ENCODE results near the gene ORMDL3.
A peak's percentile ranks its signal among the peaks of the same experiment; 100 is the strongest.

ORMDL3 gene

DNA sequence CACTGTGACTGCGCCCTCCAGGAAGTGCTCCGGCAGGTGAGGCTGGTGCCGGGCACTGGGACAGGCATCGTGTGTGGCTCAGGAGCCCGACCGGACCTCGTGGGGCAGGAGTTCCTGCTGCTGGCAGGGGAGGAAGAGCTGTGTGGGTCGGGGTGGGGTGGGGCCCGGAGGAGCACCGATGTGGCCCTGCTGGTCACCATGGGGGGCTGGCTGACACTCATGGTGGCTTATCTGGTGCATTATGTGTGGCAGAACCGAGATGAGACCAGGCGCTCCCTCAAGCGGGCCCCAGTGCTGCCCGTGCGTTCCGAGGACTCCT, 17.0 kb upstream of the ORMDL3 start:
- Histone ChIP-seq H3K27ac (ENCODE audit: low read length) (no peak overlapping the region), H2AFZ (ENCODE audit: low read depth, low read length) (no peak overlapping the region), H3K4me1 (ENCODE audit: insufficient read depth, low read length) (no peaks in the 10 kb centered on the region), H3K27me3 (ENCODE audit: insufficient read depth, low read length, poor library complexity) (no peaks in the 10 kb centered on the region), H3K9me3 (ENCODE audit: insufficient read depth, low read length, severe bottlenecking) (no peaks in the 10 kb centered on the region), H3K4me2 (ENCODE audit: insufficient read depth, low read length) (no peak overlapping the region), H3K9ac (ENCODE audit: low read depth, low read length) (no peak overlapping the region), H3K79me2 (ENCODE audit: insufficient read depth, low read length) (no peaks in the 10 kb centered on the region), H3K4me3 (ENCODE audit: low read depth in 1 of 2, low read length in 2 of 2) (no peak overlapping the region), H3K36me3 (ENCODE audit: insufficient read depth, low read length) (no peaks in the 10 kb centered on the region), H4K20me1 (ENCODE audit: insufficient read depth, low read length) (no peaks in the 10 kb centered on the region)
- TF ChIP-seq, protein P1, sequence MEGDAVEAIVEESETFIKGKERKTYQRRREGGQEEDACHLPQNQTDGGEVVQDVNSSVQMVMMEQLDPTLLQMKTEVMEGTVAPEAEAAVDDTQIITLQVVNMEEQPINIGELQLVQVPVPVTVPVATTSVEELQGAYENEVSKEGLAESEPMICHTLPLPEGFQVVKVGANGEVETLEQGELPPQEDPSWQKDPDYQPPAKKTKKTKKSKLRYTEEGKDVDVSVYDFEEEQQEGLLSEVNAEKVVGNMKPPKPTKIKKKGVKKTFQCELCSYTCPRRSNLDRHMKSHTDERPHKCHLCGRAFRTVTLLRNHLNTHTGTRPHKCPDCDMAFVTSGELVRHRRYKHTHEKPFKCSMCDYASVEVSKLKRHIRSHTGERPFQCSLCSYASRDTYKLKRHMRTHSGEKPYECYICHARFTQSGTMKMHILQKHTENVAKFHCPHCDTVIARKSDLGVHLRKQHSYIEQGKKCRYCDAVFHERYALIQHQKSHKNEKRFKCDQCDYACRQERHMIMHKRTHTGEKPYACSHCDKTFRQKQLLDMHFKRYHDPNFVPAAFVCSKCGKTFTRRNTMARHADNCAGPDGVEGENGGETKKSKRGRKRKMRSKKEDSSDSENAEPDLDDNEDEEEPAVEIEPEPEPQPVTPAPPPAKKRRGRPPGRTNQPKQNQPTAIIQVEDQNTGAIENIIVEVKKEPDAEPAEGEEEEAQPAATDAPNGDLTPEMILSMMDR (IDR thresholded peaks at IDR 0.05; ENCODE audit: borderline replicate concordance, extremely low read depth, low read length, poor library complexity, severe bottlenecking): no peak
- no peak for TF ChIP-seq EZH2 (IDR thresholded peaks at IDR 0.05; ENCODE audit: borderline replicate concordance, low read depth, low read length, severe bottlenecking)
- no peak for ATAC-seq (ENCODE audit: insufficient read depth, low read depth)
- DNase-seq: no peak

DNA sequence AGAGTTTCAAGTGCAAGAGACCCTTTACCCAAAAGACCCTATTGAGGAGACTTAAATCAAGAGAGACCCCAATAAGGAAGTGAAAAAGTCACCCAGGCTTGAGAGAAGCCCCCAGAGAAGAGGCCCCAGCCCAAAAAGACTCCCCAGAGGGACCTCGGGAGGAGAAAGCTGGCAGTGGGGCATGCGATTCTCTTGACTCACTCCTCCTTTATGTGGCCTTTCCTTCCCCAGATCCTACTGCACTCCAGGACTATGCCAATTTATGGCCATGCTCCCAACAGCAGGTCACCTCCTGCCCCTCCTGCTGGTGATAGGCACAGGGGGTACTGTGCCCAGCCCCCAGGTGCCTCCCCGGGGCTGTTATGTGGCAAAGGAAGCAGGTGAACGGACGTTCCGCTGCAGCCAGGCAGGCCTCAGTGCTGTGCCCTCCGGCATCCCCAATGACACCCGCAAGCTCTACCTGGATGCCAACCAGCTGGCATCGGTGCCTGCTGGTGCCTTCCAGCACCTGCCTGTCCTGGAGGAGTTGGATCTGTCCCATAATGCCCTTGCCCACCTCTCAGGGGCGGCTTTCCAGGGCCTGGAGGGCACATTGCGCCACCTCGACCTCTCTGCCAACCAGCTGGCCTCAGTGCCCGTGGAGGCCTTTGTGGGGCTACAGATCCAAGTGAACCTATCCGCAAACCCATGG, 16.4 kb upstream of the ORMDL3 start:
- Histone ChIP-seq H3K9me3 (ENCODE audit: insufficient read depth, low read length, severe bottlenecking) (no peaks in the 10 kb centered on the region), H2AFZ (ENCODE audit: low read depth, low read length) (no peak overlapping the region), H3K4me1 (ENCODE audit: insufficient read depth, low read length) (no peaks in the 10 kb centered on the region), H4K20me1 (ENCODE audit: insufficient read depth, low read length) (no peaks in the 10 kb centered on the region), H3K9ac (ENCODE audit: low read depth, low read length) (no peak overlapping the region), H3K4me2 (ENCODE audit: insufficient read depth, low read length) (no peak overlapping the region), H3K27me3 (ENCODE audit: insufficient read depth, low read length, poor library complexity) (no peaks in the 10 kb centered on the region), H3K36me3 (ENCODE audit: insufficient read depth, low read length) (no peaks in the 10 kb centered on the region), H3K79me2 (ENCODE audit: insufficient read depth, low read length) (no peaks in the 10 kb centered on the region), H3K27ac (ENCODE audit: low read length) (no peak overlapping the region), H3K4me3 (ENCODE audit: low read depth in 1 of 2, low read length in 2 of 2) (no peak overlapping the region)
- DNase-seq: no peak
- no peak for ATAC-seq (ENCODE audit: insufficient read depth, low read depth)
- TF ChIP-seq, protein P1 (IDR thresholded peaks at IDR 0.05; ENCODE audit: borderline replicate concordance, extremely low read depth, low read length, poor library complexity, severe bottlenecking): no peak
- TF ChIP-seq EZH2 (IDR thresholded peaks at IDR 0.05; ENCODE audit: borderline replicate concordance, low read depth, low read length, severe bottlenecking): no peak

DNA sequence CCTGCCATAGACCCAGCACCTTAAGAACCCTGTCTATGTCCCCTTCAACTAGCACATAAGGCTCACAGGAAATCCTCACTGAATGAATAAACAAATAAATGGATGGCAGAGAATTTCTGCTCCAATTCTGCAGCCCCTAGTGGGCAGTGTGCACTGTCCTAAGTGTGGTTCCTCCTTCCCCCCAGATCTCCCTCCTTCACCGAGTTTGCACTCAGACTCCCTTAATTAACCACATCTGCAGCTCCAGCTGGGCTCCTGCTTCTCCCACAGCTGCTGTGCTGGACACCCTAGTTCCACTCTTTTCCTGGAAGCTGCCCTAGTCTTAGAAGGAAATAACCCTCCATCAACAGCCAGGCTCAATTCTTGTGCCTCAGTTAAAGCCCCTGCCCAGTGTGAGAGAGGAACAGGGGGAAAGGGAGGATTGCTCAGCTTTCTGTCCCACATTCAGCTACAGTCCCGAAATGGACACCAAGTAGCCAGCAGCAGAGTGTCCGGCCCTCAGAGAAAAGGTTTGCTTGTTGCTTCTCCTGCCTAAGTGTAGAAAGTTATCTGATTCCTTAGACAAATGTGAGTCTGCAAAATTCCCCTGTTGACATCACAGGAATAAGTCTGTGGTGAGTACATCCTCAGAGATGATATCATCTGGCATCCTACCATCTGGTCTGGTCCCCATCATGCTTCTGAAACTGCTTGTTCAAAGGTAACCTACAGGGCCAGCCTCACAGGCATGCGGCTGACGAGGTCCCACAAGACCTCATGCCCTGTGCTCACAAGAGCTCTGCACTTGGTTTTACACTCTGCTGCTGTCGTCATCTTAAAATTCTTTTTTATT, 12.4 kb upstream of the ORMDL3 start:
- no peak overlapping the region for H3K4me3 ChIP-seq (ENCODE audit: low read depth in 1 of 2, low read length in 2 of 2)
- DNase-seq (peak; percentile 32), ATAC-seq (ENCODE audit: insufficient read depth, low read depth) (peak; percentile 81)
- no peak overlapping the region for H3K4me2 ChIP-seq (ENCODE audit: insufficient read depth, low read length)
- no peaks in the 10 kb centered on the region for H3K27me3 ChIP-seq (ENCODE audit: insufficient read depth, low read length, poor library complexity)
- H2AFZ ChIP-seq (ENCODE audit: low read depth, low read length): no peak overlapping the region
- H3K36me3 ChIP-seq (ENCODE audit: insufficient read depth, low read length): no peaks in the 10 kb centered on the region
- TF ChIP-seq, protein P1 (IDR thresholded peaks at IDR 0.05; ENCODE audit: borderline replicate concordance, extremely low read depth, low read length, poor library complexity, severe bottlenecking): peak; percentile 37
- no peak for TF ChIP-seq EZH2 (IDR thresholded peaks at IDR 0.05; ENCODE audit: borderline replicate concordance, low read depth, low read length, severe bottlenecking)
- no peaks in the 10 kb centered on the region for H3K9me3 ChIP-seq (ENCODE audit: insufficient read depth, low read length, severe bottlenecking)
- H3K9ac ChIP-seq (ENCODE audit: low read depth, low read length): no peak overlapping the region
- no peaks in the 10 kb centered on the region for H4K20me1 ChIP-seq (ENCODE audit: insufficient read depth, low read length)
- H3K79me2 ChIP-seq (ENCODE audit: insufficient read depth, low read length): no peaks in the 10 kb centered on the region
- no peaks in the 10 kb centered on the region for H3K4me1 ChIP-seq (ENCODE audit: insufficient read depth, low read length)
- no peak overlapping the region for H3K27ac ChIP-seq (ENCODE audit: low read length)

Measured in DND-41 (cell line).